ENCODE results near the gene DCPS. TPM values are rescaled to one million over a fixed set of nuclear protein-coding genes. Genes with fewer than 3 reads are reported as not detected.
"Not testable (repeated sequence)": the region's sequence is repeated elsewhere in the genome, so short reads cannot be mapped to it uniquely, and the experiment has no call there.

Gene DCPS
- total RNA-seq, 1 experiment from 2014 or later = 52.6 TPM

DNA sequence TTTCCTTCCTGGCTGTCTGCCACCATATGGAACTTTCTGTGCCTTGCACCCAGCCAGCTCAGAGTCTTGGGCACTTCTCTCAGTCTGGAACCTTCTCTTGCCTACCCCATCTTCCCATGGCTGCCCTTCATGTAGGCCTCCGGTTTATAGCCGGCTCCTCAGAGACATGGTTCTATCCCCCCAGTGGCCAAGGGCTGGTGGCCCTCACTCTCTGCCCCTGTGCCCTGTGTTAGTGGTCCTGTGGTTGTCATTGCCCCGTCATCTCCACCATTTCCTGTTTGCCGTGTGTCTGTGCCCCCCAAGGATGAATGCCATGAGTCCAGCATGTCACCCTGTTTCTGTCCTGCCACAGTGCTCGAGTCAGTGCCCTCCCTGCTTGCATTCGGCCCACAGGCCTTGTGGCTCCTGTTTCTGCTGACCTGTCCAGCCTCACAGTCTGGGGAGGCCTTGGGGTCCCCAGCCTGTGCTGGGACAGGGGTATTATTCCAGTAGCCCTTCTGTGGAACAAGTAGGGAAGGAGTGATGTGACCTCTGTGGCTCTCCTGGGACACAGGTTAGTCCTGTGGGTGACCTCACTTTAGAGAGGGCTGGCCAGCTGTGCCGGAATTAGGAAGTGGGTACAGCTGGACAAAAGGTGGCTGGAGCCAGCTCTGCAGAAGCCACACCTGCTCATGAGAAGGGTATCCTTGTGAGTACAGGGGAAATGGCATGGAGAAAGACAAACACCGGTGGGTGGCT is 82.3 kb downstream of the DCPS start:
- H3F3A ChIP-seq (ENCODE audit: low read length, unreplicated experiment) = no peaks in the 10 kb centered on the region
- H3K4me1 ChIP-seq (ENCODE audit: insufficient read depth, low read length) = peaks cover 56% of the 10 kb centered on the region
- intact Hi-C loops (cut with micrococcal nuclease) = loop anchor here (5.0 kb wide), 1 partner anchor 34 kb away; no protein-coding TSS in a partner anchor
- DNase-seq (no peak), ATAC-seq (peak; percentile 78; the same call in 1 of the 2 replicates)
- BruUV-seq (replicated peaks) = TSS peak; percentile 52
- peak overlapping the region; percentile 87 for H3K27ac ChIP-seq (ENCODE audit: low read length)
- no peaks in the 10 kb centered on the region for H4K20me1 ChIP-seq (ENCODE audit: low read length)
- no peak for TF ChIP-seq EZH2 (IDR thresholded peaks at IDR 0.05; ENCODE audit: low read length, unreplicated experiment)
- TF ChIP-seq EZH2phosphoT487 (IDR thresholded peaks at IDR 0.05; ENCODE audit: borderline replicate concordance, low read length) = no peak
- TF ChIP-seq, protein P1, sequence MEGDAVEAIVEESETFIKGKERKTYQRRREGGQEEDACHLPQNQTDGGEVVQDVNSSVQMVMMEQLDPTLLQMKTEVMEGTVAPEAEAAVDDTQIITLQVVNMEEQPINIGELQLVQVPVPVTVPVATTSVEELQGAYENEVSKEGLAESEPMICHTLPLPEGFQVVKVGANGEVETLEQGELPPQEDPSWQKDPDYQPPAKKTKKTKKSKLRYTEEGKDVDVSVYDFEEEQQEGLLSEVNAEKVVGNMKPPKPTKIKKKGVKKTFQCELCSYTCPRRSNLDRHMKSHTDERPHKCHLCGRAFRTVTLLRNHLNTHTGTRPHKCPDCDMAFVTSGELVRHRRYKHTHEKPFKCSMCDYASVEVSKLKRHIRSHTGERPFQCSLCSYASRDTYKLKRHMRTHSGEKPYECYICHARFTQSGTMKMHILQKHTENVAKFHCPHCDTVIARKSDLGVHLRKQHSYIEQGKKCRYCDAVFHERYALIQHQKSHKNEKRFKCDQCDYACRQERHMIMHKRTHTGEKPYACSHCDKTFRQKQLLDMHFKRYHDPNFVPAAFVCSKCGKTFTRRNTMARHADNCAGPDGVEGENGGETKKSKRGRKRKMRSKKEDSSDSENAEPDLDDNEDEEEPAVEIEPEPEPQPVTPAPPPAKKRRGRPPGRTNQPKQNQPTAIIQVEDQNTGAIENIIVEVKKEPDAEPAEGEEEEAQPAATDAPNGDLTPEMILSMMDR (conservative IDR thresholded peaks at IDR 0.05; ENCODE audit: low read depth, low read length) = no peak
- no peak overlapping the region for H3K4me3 ChIP-seq (ENCODE audit: low read length)
- no peaks in the 10 kb centered on the region for H3K36me3 ChIP-seq (ENCODE audit: low read depth, low read length)
- POLR2A ChIA-PET (ENCODE audit: unreplicated experiment) = interaction anchor here (0.6 kb wide), 1 partner anchor 45 kb away, joined by 6 read pairs; no protein-coding TSS in a partner anchor
- H3K27me3 ChIP-seq (ENCODE audit: low read length) = no peaks in the 10 kb centered on the region
- H2AFZ ChIP-seq (ENCODE audit: low read length) = no peak overlapping the region
- H3K9me3 ChIP-seq (ENCODE audit: low read length) = no peaks in the 10 kb centered on the region
- H3K4me2 ChIP-seq (ENCODE audit: low read length) = peak overlapping the region; percentile 57
- H3K9me2 ChIP-seq (replicated peaks; ENCODE audit: low read length) = no peaks in the 10 kb centered on the region
- peak overlapping the region; percentile 49 for H3K9ac ChIP-seq (ENCODE audit: low read length)
- CTCF ChIA-PET = interaction anchor here (0.7 kb wide), 1 partner anchor 17 kb away, joined by 3 read pairs; no protein-coding TSS in a partner anchor
- peaks cover 73% of the 10 kb centered on the region for H3K79me2 ChIP-seq (ENCODE audit: low read length)

DNA sequence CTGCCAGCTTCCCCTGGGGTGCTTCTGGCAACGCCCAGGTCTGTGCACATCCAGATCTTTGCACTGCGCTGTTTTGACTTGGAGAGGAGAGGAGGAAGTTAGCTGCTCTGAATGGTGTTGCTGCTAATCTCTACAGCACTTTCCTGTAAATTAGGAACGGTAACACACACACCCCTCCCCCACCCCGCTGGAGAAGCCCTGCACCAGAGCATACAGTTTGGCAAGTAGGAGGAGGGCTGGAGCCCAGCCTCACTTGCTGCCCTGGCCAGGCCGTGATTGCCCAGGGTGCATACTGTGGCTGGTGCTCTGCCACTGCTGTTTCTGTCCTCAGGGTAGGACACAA is 82.8 kb downstream of the DCPS start:
- DNase-seq = peak; percentile 85
- H3F3A ChIP-seq (ENCODE audit: low read length, unreplicated experiment); ATAC-seq; BruUV-seq (replicated peaks); H3K36me3 ChIP-seq (ENCODE audit: low read depth, low read length); H3K9me2 ChIP-seq (replicated peaks; ENCODE audit: low read length); H3K9me3 ChIP-seq (ENCODE audit: low read length); H3K27me3 ChIP-seq (ENCODE audit: low read length); H2AFZ ChIP-seq (ENCODE audit: low read length); H4K20me1 ChIP-seq (ENCODE audit: low read length); H3K4me3 ChIP-seq (ENCODE audit: low read length): not testable (repeated sequence)
- intact Hi-C loops (cut with micrococcal nuclease) = loop anchor here (1.0 to 5.0 kb wide), 2 partner anchors 17 to 34 kb away; no protein-coding TSS in a partner anchor
- H3K27ac ChIP-seq (ENCODE audit: low read length) = peak overlapping the region; percentile 87
- CTCF ChIA-PET = interaction anchor here (0.7 kb wide), 1 partner anchor 17 kb away, joined by 3 read pairs; no protein-coding TSS in a partner anchor
- peaks cover 56% of the 10 kb centered on the region for H3K4me1 ChIP-seq (ENCODE audit: insufficient read depth, low read length)
- peak overlapping the region; percentile 37 for H3K9ac ChIP-seq (ENCODE audit: low read length)
- POLR2A ChIA-PET (ENCODE audit: unreplicated experiment) = interaction anchor here (0.6 kb wide), 1 partner anchor 45 kb away, joined by 6 read pairs; no protein-coding TSS in a partner anchor
- peak overlapping the region; percentile 57 for H3K4me2 ChIP-seq (ENCODE audit: low read length)
- H3K79me2 ChIP-seq (ENCODE audit: low read length) = peaks cover 78% of the 10 kb centered on the region

DNA sequence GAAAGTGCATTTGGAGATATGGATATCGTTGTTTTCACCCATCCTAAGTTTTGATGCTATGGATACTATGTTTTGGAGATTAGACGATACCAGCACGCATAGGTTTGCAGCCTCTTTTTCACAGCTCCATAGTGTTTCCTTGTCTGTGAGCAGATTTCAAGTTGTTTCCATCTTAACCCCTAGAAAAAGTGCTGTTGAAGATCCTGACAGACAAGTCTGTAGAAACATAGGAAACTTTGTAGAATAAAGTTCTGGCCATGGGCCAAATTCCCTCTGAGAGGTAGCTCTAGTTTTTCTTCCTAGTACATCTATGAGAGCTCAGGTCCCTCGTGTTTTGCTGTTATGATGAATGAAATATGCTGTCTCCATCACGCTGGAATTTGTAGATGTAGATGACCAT is 84.0 kb downstream of the DCPS start:
- Histone ChIP-seq H3K9me2 (replicated peaks; ENCODE audit: low read length) (no peaks in the 10 kb centered on the region), H3K9ac (ENCODE audit: low read length) (no peak overlapping the region), H3K4me1 (ENCODE audit: insufficient read depth, low read length) (peaks cover 51% of the 10 kb centered on the region), H3K79me2 (ENCODE audit: low read length) (peaks cover 90% of the 10 kb centered on the region), H3K27me3 (ENCODE audit: low read length) (no peaks in the 10 kb centered on the region), H3K36me3 (ENCODE audit: low read depth, low read length) (no peaks in the 10 kb centered on the region), H3K4me2 (ENCODE audit: low read length) (no peak overlapping the region), H3K4me3 (ENCODE audit: low read length) (no peak overlapping the region), H3K27ac (ENCODE audit: low read length) (no peak overlapping the region), H4K20me1 (ENCODE audit: low read length) (no peaks in the 10 kb centered on the region), H3F3A (ENCODE audit: low read length, unreplicated experiment) (no peaks in the 10 kb centered on the region), H3K9me3 (ENCODE audit: low read length) (no peaks in the 10 kb centered on the region), H2AFZ (ENCODE audit: low read length) (no peak overlapping the region)
- ATAC-seq (no peak), DNase-seq (no peak)
- TF ChIP-seq EZH2 (IDR thresholded peaks at IDR 0.05; ENCODE audit: low read length, unreplicated experiment) (no peak), EZH2phosphoT487 (IDR thresholded peaks at IDR 0.05; ENCODE audit: borderline replicate concordance, low read length) (no peak)
- TF ChIP-seq, protein P1 (conservative IDR thresholded peaks at IDR 0.05; ENCODE audit: low read depth, low read length) = no peak
- no TSS peak for BruUV-seq (replicated peaks)
- intact Hi-C loops (cut with micrococcal nuclease) = loop anchor here (1.0 to 5.0 kb wide), 2 partner anchors 15 to 36 kb away; no protein-coding TSS in a partner anchor
- ChIA-PET CTCF (no interaction called here), POLR2A (ENCODE audit: unreplicated experiment) (no interaction called here)

Data from PC-3 (cell line).